Left ventricle myocardium inferior (tissue), 1 donor: ENCODE measurements around the gene MYOM3. TPM values are rescaled to one million over a fixed set of nuclear protein-coding genes. Genes with fewer than 3 reads are reported as not detected.
A peak's percentile ranks its signal among the peaks of the same experiment; 100 is the strongest.

ENCODE experiments used
- DNase-seq: peaks from one replicate; pipeline ENCODE4 v3.0.0-alpha.2; 2020
- H3K27ac ChIP-seq: fragments of 200-600 bp; replicated peaks from 2 replicates; pipeline ENCODE4 v1.8.0; 2021
- H3K27me3 ChIP-seq: fragments of 200-600 bp; 2 replicates; pipeline ENCODE4 v1.8.0; 2021; ENCODE audit warnings: low read depth
- H3K36me3 ChIP-seq: fragments of 200-600 bp; 2 replicates; pipeline ENCODE4 v1.8.0; 2021
- H3K4me1 ChIP-seq: fragments of 200-600 bp; 2 replicates; pipeline ENCODE4 v1.8.0; 2021
- H3K4me3 ChIP-seq: fragments of 200-600 bp; 2 replicates; pipeline ENCODE4 v1.8.0; 2021; ENCODE audit warnings: mild to moderate bottlenecking, moderate library complexity
- H3K9me3 ChIP-seq: fragments of 200-600 bp; replicated peaks from 2 replicates; pipeline ENCODE4 v1.8.0; 2021
- intact Hi-C: fragments of 100-400 bp; cut with micrococcal nuclease; formaldehyde crosslinking; loops from one replicate; pipeline ENCODE4 v1.11.0; 2022
- total RNA-seq: library from RNA; stranded (reverse); fragmentation: NEBNext Ultra II Directional; extraction: Animal tissue kit (Norgen Biotek cat#: 25700); gene quantifications from one replicate; pipeline ENCODE4 v1.2.1, GENCODE V29; 2021
- TF ChIP-seq, protein P1 (sequence below): fragments of 200-600 bp; IDR thresholded peaks from 2 replicates; pipeline ENCODE4 v1.8.0; 2021; ENCODE audit warnings: antibody characterized with exemption, mild to moderate bottlenecking, borderline replicate concordance
- donor health status: DM: no; HTN: yes; CAD: no; lungs with severe emphysema.

Gene MYOM3
- total RNA-seq, 1 donor from 2014 or later: 440 TPM

- H3K4me3 ChIP-seq: no peak overlapping the region
- intact Hi-C loops: no loop called here
- H3K36me3 ChIP-seq: no peaks in the 10 kb centered on the region
- H3K9me3 ChIP-seq: no peaks in the 10 kb centered on the region
- peaks cover 24% of the 10 kb centered on the region for H3K27me3 ChIP-seq
- DNase-seq: no peak
- peaks cover 17% of the 10 kb centered on the region for H3K4me1 ChIP-seq
- TF ChIP-seq, protein P1, sequence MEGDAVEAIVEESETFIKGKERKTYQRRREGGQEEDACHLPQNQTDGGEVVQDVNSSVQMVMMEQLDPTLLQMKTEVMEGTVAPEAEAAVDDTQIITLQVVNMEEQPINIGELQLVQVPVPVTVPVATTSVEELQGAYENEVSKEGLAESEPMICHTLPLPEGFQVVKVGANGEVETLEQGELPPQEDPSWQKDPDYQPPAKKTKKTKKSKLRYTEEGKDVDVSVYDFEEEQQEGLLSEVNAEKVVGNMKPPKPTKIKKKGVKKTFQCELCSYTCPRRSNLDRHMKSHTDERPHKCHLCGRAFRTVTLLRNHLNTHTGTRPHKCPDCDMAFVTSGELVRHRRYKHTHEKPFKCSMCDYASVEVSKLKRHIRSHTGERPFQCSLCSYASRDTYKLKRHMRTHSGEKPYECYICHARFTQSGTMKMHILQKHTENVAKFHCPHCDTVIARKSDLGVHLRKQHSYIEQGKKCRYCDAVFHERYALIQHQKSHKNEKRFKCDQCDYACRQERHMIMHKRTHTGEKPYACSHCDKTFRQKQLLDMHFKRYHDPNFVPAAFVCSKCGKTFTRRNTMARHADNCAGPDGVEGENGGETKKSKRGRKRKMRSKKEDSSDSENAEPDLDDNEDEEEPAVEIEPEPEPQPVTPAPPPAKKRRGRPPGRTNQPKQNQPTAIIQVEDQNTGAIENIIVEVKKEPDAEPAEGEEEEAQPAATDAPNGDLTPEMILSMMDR: no peak
- no peak overlapping the region for H3K27ac ChIP-seq
Measured at GRCh38 chr1:24155011-24155782, 43.3 kb upstream of the MYOM3 start.

DNA sequence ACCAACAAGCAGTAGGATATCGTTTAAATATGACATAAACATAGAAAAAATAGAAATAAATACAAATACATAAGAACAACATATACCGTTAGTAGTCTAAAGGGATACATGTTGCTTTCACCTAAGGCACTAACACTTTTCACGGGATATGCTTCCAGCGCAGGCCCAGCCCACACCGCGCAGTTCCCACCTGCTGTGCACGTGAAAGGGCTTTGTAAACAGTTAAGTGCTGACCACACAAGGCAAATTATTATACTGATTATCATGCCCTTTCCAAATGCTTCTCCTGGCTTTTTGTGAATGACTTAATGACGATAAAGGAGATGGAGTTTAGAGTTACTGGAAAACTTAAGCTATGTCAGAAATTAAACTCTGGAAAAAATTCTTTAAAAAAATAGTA lies 42.3 kb upstream of the MYOM3 start:
- H3K4me3 ChIP-seq: no peak overlapping the region
- no peak for DNase-seq
- H3K4me1 ChIP-seq: peaks cover 21% of the 10 kb centered on the region
- intact Hi-C loops: no loop called here
- no peaks in the 10 kb centered on the region for H3K9me3 ChIP-seq
- no peaks in the 10 kb centered on the region for H3K36me3 ChIP-seq
- H3K27me3 ChIP-seq: peaks cover 34% of the 10 kb centered on the region
- TF ChIP-seq, protein P1: no peak
- no peak overlapping the region for H3K27ac ChIP-seq

GRCh38 chr1:24152631-24153494 lies 40.9 kb upstream of the MYOM3 start:
- TF ChIP-seq, protein P1: no peak
- H3K9me3 ChIP-seq: no peaks in the 10 kb centered on the region

GRCh38 chr1:24151175-24151533 lies 39.2 kb upstream of the MYOM3 start:
- Histone ChIP-seq H3K4me1 (peaks cover 12% of the 10 kb centered on the region), H3K27me3 (peaks cover 51% of the 10 kb centered on the region), H3K27ac (no peak overlapping the region), H3K9me3 (no peaks in the 10 kb centered on the region), H3K4me3 (no peak overlapping the region), H3K36me3 (no peaks in the 10 kb centered on the region)
- intact Hi-C loops: no loop called here
- TF ChIP-seq, protein P1: no peak
- DNase-seq: no peak

More at GRCh38 chr1:24152631-24153494, 40.9 kb upstream of the MYOM3 start:
- intact Hi-C loops: no loop called here
- Histone ChIP-seq H3K27me3 (peaks cover 47% of the 10 kb centered on the region), H3K4me1 (peaks cover 16% of the 10 kb centered on the region), H3K36me3 (no peaks in the 10 kb centered on the region), H3K27ac (no peak overlapping the region), H3K4me3 (no peak overlapping the region)
- no peak for DNase-seq

- Histone ChIP-seq H3K4me3 (peak overlapping the region; percentile 28), H3K36me3 (no peaks in the 10 kb centered on the region)
Measured at GRCh38 chr1:24150234-24151174, 38.6 kb upstream of the MYOM3 start.

More at GRCh38 chr1:24150234-24151174, 38.6 kb upstream of the MYOM3 start:
- Histone ChIP-seq H3K27me3 (peaks cover 48% of the 10 kb centered on the region), H3K27ac (no peak overlapping the region), H3K9me3 (no peaks in the 10 kb centered on the region), H3K4me1 (peaks cover 12% of the 10 kb centered on the region)
- TF ChIP-seq, protein P1: peak; percentile 93
- DNase-seq: peak; percentile 88
- intact Hi-C loops: no loop called here
